UCSD-AML1 (cell line): ENCODE data around the gene CPA1.

Experiments
- DNase-seq: peaks from one replicate; lab custom pipeline; 2025; ENCODE audit not compliant: unreplicated experiment; lab: John Stamatoyannopoulos, UW

Gene CPA1

GRCh38 chr7:130353196-130353595, 27.1 kb upstream of the CPA1 start:
- DNase-seq: no peak

DNA sequence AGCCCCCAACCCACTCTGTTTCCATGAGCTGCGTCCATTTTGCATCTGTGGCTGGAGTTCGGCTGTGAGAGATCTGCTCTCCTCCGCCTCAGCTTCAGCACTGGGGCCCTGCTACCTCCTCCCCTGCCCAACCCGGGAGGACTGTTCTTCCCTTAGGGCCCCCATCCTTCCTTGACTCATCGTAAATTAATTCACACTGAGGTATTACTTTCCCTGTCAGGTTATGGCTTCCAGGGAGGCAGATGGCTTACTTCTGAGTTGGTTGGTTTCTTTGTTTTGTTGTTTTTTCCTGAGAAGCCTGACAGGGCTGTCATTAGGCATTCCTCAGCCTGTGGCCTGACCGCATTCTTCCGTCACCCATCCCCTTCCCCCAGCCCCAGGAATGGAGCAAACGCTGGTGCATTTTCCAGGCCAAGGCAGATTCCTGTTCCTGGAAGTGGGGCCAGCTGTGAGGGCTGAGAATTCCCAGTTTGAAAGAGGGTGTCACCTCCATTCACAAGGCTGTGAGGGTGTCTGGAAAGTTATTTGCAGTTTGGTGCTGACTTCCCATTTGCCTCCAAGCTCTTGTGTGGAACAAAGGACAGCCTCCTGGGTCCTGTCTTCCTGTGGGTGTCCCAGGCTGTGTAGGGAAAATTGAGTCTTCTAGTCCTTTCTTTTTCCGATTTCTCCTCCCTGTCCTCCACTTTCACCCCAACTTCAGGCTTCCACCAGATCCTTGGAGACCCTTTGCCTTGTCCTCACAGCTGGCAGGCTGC, 24.0 kb upstream of the CPA1 start:
- DNase-seq: no peak

DNA sequence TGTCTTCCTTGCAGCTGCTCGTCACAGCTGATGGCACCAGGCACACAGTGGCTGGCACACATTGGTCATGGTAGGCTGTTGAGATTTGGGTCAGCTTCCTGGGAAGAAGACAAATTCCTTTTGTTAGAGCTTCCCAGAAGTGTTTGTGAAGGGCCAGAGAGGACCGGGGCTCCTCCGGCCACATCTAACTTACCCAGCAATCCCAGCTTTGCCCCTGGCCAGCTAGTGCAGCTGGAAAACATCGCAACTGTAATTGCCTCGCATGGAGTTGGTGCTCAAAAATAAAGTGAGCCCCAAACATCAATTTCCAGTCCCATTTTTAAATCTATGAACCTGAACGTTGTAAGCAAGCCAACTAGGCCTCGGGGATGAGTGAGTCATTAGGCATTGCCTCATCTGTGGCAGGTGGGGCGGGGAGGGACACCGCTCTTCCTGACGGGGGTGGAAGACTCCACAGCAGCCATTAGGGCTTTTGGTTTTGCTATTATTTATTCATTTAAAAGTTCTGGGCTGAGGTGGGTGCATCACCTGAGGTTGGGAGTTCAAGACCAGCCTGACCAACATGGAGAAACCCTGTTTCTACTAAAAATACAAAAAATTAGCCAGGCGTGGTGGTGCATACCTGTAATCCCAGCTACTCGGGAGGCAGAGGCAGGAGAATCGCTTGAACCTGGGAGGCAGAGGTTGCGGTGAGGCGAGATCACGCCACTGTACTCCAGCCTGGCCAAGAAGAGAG, 23.2 kb upstream of the CPA1 start:
- DNase-seq: no peak

GRCh38 chr7:130358471-130358870, 21.8 kb upstream of the CPA1 start:
- no peak for DNase-seq

GRCh38 chr7:130359276-130359857, 20.9 kb upstream of the CPA1 start:
- no peak for DNase-seq

GRCh38 chr7:130360518-130360917, 19.8 kb upstream of the CPA1 start:
- DNase-seq: no peak

GRCh38 chr7:130361681-130362080, 18.6 kb upstream of the CPA1 start:
- DNase-seq: no peak

DNA sequence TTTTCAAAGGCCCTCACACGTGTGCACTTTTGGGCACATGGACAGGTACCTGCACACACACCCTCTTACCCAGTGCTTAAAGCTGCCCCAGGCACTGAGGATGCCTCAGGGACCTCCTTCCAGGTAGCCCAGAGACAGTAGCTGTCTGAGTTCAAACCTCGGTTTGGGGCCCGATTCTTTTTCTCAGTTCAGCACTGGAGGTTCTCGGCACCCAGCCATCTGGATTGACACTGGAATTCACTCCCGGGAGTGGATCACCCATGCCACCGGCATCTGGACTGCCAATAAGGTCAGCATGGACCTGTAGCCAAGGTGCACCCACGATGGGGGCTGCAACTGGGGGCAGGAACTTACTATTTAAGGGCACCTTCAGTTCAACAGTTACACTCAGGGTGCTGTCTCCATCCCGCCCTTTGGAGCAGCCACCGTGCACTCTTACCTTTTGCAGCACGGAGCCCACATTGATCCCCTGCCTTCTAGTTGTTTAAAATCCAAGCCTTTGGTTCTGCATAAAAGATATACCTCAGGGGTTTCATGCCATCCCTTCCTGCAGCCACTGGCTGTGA, 18.0 kb upstream of the CPA1 start:
- no peak for DNase-seq

GRCh38 chr7:130363026-130363847, 17.1 kb upstream of the CPA1 start:
- DNase-seq: no peak

GRCh38 chr7:130364451-130364850, 15.8 kb upstream of the CPA1 start:
- DNase-seq: no peak

- no peak for DNase-seq
Measured at GRCh38 chr7:130365088-130365487, 15.2 kb upstream of the CPA1 start.

DNA sequence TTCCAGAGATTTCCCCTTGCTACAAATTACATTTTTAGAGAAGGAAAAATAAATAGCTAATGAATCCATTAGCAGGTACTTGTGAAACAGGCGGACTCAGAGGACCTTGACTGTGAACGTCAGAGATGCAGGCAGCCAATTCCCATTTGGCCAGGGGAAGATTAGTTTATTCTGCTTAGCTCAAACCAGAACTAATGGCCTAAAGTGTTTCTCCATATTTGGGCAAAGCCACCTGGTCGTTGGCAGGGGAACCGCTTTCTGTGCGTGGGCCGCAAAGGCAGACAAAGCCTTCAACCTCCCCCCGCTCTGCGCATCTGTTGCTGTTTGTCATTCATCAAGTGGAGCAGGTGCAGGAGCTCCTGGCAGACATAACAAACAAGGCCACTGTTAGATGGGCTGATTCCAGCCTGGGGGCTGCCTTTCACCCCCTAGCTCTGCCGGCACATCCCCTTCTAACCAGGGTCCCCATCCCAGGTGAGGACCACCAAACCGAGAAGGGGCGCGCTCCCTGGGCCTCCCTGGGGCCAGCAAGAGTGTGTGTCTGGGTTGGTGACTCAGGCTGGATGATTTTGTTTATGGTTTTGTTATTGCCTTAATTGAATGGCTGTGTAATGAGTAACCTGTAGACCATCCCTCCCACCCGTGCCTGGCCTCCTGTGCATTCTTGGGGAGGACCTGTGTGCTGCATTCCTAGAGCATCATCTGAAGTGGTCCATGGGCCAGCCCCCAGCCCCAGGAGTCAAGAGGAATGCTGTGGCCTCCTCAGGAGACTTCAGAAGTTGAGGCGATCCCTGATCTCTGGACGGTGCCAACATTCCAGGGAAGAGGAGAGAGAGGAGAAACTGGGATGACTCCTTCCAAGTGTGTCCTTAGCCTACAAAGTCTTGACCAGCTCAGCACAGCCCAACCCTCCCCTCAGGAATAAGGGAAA, 14.5 kb upstream of the CPA1 start:
- no peak for DNase-seq

DNA sequence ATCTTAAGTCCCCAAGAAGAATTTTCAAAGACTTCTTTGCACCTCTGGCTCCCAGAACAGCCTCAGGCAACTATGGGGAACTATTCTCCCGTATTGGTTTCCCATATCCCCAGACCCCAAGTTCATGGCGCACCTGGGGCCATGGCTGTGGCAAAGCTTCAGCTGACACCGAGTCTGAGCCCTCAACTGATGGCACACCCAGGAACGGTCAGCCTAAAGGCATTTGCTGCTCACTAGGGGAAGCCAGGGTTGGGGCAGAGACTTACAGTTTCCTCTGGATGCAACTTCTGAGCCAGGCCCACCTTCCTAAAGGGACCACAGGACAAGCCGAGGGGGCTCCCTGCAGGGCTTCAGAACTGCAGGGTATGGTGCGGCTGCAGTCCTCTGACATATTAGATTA, 13.7 kb upstream of the CPA1 start:
- no peak for DNase-seq

DNA sequence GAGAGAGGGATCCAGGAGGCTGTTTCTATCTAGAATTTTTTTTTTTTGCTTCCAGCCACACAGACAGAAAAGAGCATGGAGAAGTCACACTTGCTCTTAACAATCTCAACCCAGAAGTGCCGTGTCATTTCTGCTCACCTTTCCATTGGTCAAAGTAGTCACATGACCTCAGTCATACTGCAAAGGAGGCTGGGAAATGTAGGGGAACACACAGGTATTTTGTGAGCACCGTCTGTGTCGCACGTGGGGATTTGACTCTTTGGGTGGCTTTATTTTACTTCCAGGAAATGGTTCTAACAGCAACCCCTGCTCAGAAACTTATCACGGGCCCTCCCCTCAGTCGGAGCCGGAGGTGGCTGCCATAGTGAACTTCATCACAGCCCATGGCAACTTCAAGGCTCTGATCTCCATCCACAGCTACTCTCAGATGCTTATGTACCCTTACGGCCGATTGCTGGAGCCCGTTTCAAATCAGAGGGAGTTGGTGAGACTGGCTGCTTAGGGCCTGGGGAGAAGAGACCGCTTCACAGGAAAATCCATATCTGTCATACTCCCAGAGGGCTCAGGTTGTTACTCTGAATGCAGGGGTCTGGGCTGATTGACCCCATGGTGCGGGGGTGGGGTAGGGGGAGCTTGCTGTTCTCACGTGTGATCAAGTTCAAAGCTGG, 13.1 kb upstream of the CPA1 start:
- DNase-seq: no peak

DNA sequence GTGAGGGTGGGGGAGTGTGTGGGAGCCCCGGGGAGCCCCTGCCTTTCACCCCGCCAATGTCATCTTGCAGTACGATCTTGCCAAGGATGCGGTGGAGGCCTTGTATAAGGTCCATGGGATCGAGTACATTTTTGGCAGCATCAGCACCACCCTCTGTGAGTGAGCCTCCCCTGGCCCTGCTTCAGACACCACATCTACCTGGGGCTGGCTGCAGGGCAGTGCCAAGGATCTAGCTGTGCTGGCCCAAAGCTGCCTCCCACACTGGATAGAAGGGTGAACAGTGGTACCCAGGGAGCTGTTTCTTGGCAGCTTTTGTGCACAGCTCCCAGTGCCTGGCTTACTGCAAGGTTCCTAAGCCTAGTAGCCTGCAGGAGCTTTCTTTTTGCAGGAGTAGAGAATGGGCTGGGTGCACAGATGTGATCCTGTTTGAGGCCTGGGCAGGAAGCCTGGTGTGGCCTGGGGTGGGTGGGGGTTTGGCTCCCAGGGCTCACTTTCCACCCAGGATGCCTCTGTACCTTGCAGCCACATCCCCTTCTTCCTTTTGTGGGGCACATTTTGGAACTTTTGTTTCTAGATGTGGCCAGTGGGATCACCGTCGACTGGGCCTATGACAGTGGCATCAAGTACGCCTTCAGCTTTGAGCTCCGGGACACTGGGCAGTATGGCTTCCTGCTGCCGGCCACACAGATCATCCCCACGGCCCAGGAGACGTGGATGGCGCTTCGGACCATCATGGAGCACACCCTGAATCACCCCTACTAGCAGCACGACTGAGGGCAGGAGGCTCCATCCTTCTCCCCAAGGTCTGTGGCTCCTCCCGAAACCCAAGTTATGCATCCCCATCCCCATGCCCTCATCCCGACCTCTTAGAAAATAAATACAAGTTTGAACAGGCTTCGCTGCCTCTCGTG, 12.2 kb upstream of the CPA1 start:
- peak; percentile 39 for DNase-seq

GRCh38 chr7:130369110-130369711, 11.1 kb upstream of the CPA1 start:
- peak; percentile 25 for DNase-seq

- no peak for DNase-seq
Measured at GRCh38 chr7:130369831-130370550, 10.3 kb upstream of the CPA1 start.
